MM.1S (cell line): ENCODE measurements around the gene FAM83G.

Experiments used
- DNase-seq: peaks from one replicate; pipeline ENCODE4 v3.0.0-alpha.2; 2015
- H2AFZ ChIP-seq: fragments of 300-600 bp; sonication (generic); 2 replicates; pipeline ENCODE4 v1.6.0; 2016; ENCODE audit warnings: antibody characterized with exemption, low read length
- H3F3A ChIP-seq: fragments of 300-600 bp; sonication (generic); 2 replicates; pipeline ENCODE4 v1.6.1; 2016; ENCODE audit warnings: mild to moderate bottlenecking, antibody characterized with exemption, low read length, moderate library complexity, mixed read lengths; ENCODE audit not compliant: insufficient read depth
- H3K27ac ChIP-seq: fragments of 300-600 bp; sonication (generic); 2 replicates; pipeline ENCODE4 v1.5.1; 2016; ENCODE audit warnings: mild to moderate bottlenecking, low read length
- H3K27me3 ChIP-seq: fragments of 300-600 bp; sonication (generic); replicated peaks from 2 replicates; pipeline ENCODE4 v1.6.0; 2016; ENCODE audit warnings: low read length; ENCODE audit not compliant: insufficient read depth
- H3K36me3 ChIP-seq: fragments of 300-600 bp; sonication (generic); replicated peaks from 2 replicates; pipeline ENCODE4 v1.6.1; 2016; ENCODE audit warnings: mild to moderate bottlenecking, low read length, mixed read lengths; ENCODE audit not compliant: insufficient read depth
- H3K4me1 ChIP-seq: fragments of 300-600 bp; sonication (generic); 2 replicates; pipeline ENCODE4 v1.6.1; 2016; ENCODE audit warnings: low read length, mixed read lengths
- H3K4me2 ChIP-seq: fragments of 300-600 bp; sonication (generic); 2 replicates; pipeline ENCODE4 v1.6.0; 2016; ENCODE audit warnings: low read depth, low read length
- H3K4me3 ChIP-seq: fragments of 300-600 bp; sonication (generic); 2 replicates; pipeline ENCODE4 v1.5.1; 2016; ENCODE audit warnings: low read length, mixed read lengths
- H3K79me2 ChIP-seq: fragments of 300-600 bp; sonication (generic); 2 replicates; pipeline ENCODE4 v1.6.1; 2016; ENCODE audit warnings: mixed run types, low read length, mixed read lengths
- H3K9ac ChIP-seq: fragments of 300-600 bp; sonication (generic); 2 replicates; pipeline ENCODE4 v1.6.1; 2016; ENCODE audit warnings: low read length, mixed read lengths
- H3K9me2 ChIP-seq: fragments of 300-600 bp; sonication (generic); replicated peaks from 2 replicates; pipeline ENCODE4 v1.6.1; 2016; ENCODE audit warnings: mild to moderate bottlenecking, low read length, mixed read lengths; ENCODE audit not compliant: insufficient read depth
- H3K9me3 ChIP-seq: fragments of 300-600 bp; sonication (generic); replicated peaks from 2 replicates; pipeline ENCODE4 v1.6.1; 2016; ENCODE audit warnings: mild to moderate bottlenecking, low read length, mixed read lengths; ENCODE audit not compliant: insufficient read depth
- H4K20me1 ChIP-seq: fragments of 300-600 bp; sonication (generic); 2 replicates; pipeline ENCODE4 v1.6.1; 2016; ENCODE audit warnings: mild to moderate bottlenecking, low read length, moderate library complexity, mixed read lengths; ENCODE audit not compliant: insufficient read depth
- CTCF ChIP-seq: fragments of 300-600 bp; sonication (generic); IDR thresholded peaks from 2 replicates; pipeline ENCODE4 v1.5.1; 2016; ENCODE audit warnings: antibody characterized with exemption, low read length, mixed read lengths
- EZH2 ChIP-seq: fragments of 300-600 bp; sonication (generic); optimal IDR thresholded peaks from 2 replicates; pipeline ENCODE3; 2017; ENCODE audit warnings: low read depth, mild to moderate bottlenecking, antibody characterized with exemption, low read length, mixed read lengths
- EZH2phosphoT487 ChIP-seq: fragments of 300-600 bp; sonication (generic); IDR thresholded peaks from 2 replicates; pipeline ENCODE4 v1.6.1; 2018; ENCODE audit warnings: antibody characterized with exemption, low read length

FAM83G gene

GRCh38 chr17:18964550-18964949 lies 40.0 kb downstream of the FAM83G start:
- TF ChIP-seq EZH2 (no peak), CTCF (no peak), EZH2phosphoT487 (no peak)
- Histone ChIP-seq H4K20me1 (no peaks in the 10 kb centered on the region), H3K27me3 (no peaks in the 10 kb centered on the region), H3K4me2 (no peak overlapping the region), H3K9ac (no peak overlapping the region), H3K4me1 (no peaks in the 10 kb centered on the region), H3K36me3 (no peaks in the 10 kb centered on the region), H3K9me3 (no peaks in the 10 kb centered on the region), H3F3A (no peaks in the 10 kb centered on the region), H3K27ac (no peak overlapping the region), H3K4me3 (no peak overlapping the region), H3K79me2 (no peaks in the 10 kb centered on the region), H3K9me2 (no peaks in the 10 kb centered on the region), H2AFZ (no peak overlapping the region)
- no peak for DNase-seq

- H3K27ac ChIP-seq, result no peak overlapping the region
- no peaks in the 10 kb centered on the region for H3K9me2 ChIP-seq
- no peaks in the 10 kb centered on the region for H3K79me2 ChIP-seq
- H3K4me3 ChIP-seq, result no peak overlapping the region
- no peaks in the 10 kb centered on the region for H3K4me1 ChIP-seq
- H3K9me3 ChIP-seq, result no peaks in the 10 kb centered on the region
- H3F3A ChIP-seq, result no peaks in the 10 kb centered on the region
- no peaks in the 10 kb centered on the region for H3K36me3 ChIP-seq
- H3K4me2 ChIP-seq, result no peak overlapping the region
- no peak overlapping the region for H2AFZ ChIP-seq
- TF ChIP-seq EZH2, result no peak
- TF ChIP-seq CTCF, result no peak
- TF ChIP-seq EZH2phosphoT487, result no peak
- H4K20me1 ChIP-seq, result no peaks in the 10 kb centered on the region
- DNase-seq, result no peak
- H3K9ac ChIP-seq, result no peak overlapping the region
- H3K27me3 ChIP-seq, result no peaks in the 10 kb centered on the region
Measured at GRCh38 chr17:18964018-18964351, 40.6 kb downstream of the FAM83G start.

- Histone ChIP-seq H3K27me3 (no peaks in the 10 kb centered on the region), H3K4me1 (no peaks in the 10 kb centered on the region), H3K4me2 (no peak overlapping the region), H3K36me3 (no peaks in the 10 kb centered on the region), H3F3A (no peaks in the 10 kb centered on the region), H3K79me2 (no peaks in the 10 kb centered on the region), H2AFZ (no peak overlapping the region), H4K20me1 (no peaks in the 10 kb centered on the region), H3K27ac (no peak overlapping the region), H3K9me3 (no peaks in the 10 kb centered on the region), H3K9me2 (no peaks in the 10 kb centered on the region), H3K4me3 (no peak overlapping the region), H3K9ac (no peak overlapping the region)
- TF ChIP-seq EZH2 (no peak), CTCF (no peak), EZH2phosphoT487 (no peak)
- no peak for DNase-seq
Measured at GRCh38 chr17:18963126-18964017, 41.2 kb downstream of the FAM83G start.
